Right hindlimb (tissue), 1 donor: ENCODE results near the gene PLA2G4E.

ENCODE experiments used
- DNase-seq: peaks from one replicate; pipeline ENCODE4 v3.0.0-alpha.2; 2018

The PLA2G4E gene

DNA sequence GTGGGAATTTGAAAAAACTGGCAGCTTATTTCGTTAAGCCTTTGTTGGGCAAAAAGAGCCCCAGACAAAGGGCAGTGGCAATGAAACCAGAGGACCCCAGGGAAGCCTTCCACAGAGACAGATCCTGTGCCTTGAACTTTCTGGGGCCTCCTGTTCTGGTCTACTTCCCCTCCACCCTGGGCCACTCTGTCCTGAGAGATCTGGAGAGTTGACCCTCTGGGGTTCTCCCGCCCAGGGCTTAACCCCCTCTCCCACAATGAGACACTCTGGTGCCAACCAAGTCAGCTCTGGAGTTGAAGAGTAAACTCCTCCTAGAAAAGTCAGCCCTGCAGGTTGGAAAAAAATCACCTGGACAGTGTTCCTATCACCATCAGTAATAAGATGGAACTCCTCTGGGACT lies 69.3 kb downstream of the PLA2G4E start:
- no peak for DNase-seq

GRCh38 chr15:41950489-41950888 lies 70.4 kb downstream of the PLA2G4E start:
- no peak for DNase-seq

DNA sequence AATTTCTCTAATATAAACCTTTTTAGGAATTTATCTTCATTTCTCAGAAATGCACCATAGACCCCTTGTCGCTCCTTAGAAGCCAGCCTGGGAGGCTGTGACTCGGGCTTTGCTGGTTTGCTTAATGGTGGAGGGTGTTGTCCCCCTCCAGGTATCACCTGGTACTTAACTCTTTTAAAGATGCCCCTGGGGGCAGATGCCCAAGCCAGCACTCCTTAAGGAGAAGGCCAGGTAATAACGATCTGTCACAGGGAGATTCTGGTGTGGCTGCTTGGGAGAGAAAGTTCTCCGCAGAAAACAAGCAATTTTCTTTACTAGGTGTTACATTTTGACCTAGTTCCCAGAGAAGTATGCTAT lies 70.7 kb downstream of the PLA2G4E start:
- DNase-seq, result no peak

DNA sequence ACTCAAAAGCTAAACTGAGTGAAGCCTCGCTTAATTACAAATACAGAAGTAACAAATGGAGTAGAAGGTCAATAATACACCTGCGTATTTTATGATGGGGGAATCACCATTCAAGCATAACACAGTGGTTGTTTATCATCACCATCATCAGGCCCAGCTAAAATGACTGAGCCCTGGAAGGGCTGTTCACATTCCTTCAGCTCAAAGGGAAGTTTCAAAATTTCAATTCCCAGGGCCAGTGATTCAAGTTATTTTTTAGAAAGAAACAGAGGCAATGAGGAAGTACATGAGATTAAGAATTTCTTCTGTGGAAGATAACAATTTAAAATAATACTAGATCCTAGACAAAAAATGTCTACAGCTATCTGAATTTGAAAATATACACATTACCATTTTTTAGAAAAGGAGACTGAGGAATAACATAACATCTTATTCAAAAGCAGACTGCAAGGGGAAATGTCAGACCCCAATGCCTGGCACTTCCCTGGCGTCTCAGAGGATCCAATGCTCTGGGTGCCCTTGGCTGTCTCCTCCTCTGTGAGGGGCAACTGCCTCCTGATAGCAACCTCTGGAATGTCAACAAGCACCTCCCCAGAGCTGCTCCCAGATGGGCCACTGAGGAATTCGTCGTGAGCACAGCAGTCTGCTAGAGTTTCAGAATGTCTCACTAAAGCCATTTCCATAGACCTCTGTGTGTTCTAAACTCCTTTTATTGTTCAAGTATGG lies 71.3 kb downstream of the PLA2G4E start:
- no peak for DNase-seq

GRCh38 chr15:41948490-41948889 lies 72.4 kb downstream of the PLA2G4E start:
- DNase-seq, result no peak

DNA sequence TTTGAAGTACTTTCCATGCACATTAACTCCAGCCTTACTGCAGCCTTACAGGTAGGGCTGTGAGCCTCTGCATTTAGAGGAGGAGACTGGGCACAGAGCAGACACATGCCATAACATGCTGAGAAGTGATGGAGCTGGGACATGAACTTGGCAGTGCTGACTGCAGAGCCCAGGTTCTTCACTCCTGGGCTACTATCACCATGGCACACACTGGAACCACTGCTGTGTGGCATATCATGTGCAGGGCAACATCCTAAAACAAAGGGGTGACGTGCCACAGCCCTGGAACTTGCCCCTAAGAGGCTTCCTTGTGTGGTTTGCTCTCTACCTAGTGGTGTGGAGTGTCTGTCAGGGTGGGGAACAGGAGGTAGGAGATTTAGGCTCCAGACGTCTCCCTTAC lies 73.9 kb downstream of the PLA2G4E start:
- no peak for DNase-seq

DNA sequence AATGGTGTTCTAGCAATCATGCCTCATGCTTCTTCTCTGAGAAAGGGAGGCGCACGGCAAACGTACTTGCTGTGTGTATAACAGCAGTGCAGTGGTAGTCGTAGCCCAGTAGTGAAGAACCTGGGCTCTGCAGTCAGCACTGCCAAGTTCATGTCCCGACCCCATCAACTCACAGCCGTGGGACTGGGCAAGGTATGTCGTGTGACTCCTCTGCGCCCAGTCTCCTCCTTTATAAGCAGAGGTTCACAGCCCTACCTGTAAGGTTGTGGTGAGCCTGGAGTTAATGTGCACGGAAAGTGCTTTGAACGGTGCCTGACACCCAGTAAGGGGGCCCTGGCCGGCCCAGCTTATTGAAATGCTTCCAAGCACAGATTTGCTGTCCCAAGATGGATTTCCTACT lies 75.1 kb downstream of the PLA2G4E start:
- DNase-seq, result no peak

DNA sequence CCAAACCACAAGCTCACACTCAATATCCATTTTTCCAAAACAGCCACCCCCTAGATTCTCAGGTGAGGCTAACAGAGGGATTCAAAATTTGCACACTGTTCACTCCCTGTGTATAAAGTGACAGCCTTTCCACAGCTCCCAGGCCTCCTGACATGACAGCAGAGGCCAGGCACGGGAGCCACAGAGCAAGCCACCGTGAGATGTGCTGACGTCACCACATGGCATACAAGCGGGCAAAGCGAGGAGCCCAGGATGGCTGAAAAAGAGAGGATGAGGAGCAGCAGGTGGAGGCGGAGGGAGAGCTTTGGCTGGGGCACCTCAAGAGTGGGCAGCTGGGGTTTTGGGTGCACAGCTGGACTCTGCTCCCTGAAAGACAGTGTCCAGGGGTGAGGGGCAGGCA lies 75.6 kb downstream of the PLA2G4E start:
- no peak for DNase-seq

- DNase-seq, result peak; percentile 72
Observed at GRCh38 chr15:41944313-41944940, 76.4 kb downstream of the PLA2G4E start.

- DNase-seq, result no peak
Observed at GRCh38 chr15:41943543-41944312, 77.1 kb downstream of the PLA2G4E start.

DNA sequence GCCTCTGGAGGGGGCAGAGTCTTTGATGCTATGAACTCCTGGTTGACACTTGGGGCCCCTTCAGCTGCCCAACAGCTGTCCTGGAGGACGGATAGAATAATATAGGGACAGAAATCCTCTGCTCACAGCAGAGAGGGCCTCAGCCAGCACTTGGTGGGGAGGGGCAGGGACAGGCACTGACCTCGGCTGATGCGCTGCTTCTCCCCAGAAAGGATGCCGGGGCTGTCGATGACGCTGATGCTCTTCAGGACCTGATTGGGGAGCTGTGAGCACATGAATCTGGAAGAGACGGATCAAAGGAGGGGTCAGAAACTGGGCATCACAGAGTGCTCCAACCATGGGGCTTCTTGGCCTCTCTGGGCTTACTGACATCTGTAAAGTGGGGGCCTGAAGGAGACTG lies 78.0 kb downstream of the PLA2G4E start:
- DNase-seq, result no peak

- no peak for DNase-seq
Observed at GRCh38 chr15:41941644-41942415, 79.0 kb downstream of the PLA2G4E start.

DNA sequence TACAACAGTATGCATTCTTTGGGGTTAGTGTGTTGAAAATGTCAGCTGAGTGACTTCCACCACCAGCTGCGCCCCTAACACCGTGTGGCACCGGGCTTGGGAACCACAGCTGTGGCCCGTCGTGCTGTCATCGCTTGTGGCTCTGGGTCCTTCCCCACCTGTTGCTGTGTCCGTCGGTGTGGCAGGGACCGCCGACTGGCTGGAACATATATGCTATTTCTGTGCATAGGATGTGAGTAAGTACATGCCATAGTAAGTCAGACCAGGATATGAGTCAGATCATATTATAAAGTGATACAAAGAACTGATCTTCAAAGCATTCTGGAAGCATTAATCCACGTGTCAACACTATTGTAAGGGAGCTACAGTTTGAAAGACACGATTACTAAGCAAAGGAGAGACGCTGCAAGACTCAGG lies 80.4 kb downstream of the PLA2G4E start:
- DNase-seq, result peak; percentile 69

DNA sequence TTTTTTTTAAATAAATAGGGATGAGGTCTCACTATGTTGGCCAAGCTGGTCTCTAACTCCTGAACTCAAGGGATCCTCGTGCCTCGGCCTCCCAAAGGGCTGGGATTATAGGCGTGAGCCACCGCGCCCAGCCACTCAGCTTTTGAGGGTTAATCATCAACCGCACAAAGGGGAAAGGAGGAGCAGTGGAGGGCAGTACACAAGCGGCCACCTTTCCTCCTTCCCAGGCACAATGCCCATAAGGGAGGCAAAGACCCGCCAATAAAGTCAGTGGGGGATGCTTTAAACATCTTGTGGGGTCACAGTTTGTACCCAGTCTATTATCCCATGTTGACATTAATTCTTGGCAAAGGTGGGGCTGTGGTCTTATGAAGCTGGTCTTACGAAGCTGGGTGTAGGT lies 80.9 kb downstream of the PLA2G4E start:
- no peak for DNase-seq

GRCh38 chr15:41937568-41937923 lies 83.3 kb downstream of the PLA2G4E start:
- DNase-seq, result no peak

DNA sequence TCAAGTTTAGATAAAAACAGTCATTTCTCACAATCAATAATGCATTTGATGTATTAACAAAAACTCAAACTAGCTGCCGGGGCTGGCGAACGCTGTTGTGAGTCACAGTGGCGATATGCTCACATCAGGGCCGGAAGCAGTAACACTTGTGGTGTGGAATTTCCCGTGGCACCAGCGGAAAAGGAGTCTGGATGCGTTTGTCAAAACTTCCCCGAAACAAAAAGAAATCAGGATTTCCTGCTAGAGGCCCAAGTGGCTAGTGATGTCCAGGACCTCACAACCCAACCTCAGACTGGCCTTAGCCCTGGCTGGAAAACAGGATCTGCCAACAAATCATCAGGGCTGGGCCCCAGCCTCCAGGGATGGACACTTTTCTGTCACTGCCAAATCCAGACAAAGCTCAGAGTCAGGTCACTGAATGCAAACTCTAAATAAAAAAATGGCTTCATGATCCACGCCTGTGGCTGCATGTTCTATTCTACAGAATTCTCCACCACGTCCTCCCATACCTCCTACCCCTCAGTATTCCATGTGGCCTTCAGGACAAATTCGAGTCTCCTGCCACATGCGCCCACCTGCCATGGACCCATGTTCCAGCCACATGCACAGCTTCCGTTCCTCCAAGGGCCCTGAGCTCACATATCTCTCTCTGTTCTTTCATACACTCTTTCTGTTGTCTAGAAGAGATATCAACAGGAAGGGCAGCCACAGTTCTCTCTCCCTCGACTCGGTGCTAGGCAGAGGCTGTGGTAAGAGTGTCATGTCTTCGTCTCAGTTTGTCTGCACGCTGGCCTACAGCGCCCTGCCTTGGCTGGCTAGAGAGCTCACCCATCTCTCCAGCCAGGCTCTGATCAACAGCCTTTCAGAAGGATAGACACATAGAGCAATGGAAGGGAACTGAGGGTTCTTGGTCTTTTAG lies 83.9 kb downstream of the PLA2G4E start:
- DNase-seq, result no peak

DNA sequence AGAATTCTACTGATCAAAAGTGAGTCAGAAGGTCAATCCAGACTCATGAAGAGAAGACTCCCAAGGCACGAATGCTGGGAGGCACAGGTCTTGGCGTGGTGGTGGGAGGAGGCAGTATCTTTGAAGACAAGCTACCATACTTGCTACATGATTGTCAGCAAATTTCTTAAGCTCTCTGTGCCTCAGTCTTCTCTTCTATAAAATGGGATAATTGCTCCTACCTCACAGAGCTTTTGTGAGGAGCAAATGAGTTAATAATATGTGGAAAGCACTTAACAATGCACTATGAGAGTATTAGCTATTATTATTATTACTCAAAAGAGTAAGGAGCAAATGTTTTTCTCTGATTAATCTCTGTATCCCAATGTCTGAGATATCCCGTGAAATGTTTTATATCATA lies 84.7 kb downstream of the PLA2G4E start:
- DNase-seq, result no peak

DNA sequence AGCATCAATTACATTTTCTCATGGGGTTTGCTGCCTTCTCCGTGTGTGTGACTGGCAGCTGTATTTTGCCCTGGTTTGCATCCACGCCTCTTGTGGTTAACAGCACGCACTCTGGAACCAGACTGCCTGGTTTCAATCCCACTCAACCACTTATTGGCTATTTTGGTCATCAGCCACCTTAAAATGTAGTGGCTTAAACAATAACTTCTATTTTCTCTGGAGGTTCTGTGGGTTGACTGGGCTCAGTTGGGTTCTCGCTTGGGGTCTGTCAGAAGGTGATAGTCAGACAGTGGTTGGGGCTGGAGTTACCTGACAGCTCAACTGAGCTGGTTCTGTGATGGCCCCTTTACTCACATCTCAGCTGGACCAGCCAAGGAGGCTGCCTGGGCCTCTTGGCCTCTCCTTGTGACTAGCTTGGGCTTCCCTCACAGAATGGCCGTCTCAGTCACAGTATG lies 85.2 kb downstream of the PLA2G4E start:
- DNase-seq, result no peak

GRCh38 chr15:41934843-41935242 lies 86.0 kb downstream of the PLA2G4E start:
- no peak for DNase-seq

GRCh38 chr15:41933771-41934170 lies 87.1 kb downstream of the PLA2G4E start:
- no peak for DNase-seq

DNA sequence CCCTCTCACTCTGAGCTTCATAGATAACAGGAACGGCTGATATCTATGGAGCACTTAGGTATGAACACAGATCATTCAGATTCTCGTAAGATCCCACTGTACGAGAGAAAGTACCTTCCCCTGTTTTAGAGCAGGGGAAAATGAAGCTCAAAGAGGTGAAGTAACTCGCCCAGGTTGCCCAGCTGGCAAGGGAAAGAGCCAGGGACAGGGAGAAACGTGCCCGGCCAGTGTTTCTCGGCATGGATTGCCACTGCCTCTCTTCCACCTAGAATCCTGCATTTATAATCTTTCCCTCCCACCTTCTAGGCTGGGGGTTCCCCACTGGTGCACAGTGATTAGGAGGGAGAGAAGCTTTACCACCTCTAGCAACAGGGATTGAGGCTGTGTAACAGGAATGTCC lies 87.5 kb downstream of the PLA2G4E start:
- DNase-seq, result no peak
